Heart right ventricle (tissue), 16 donors: Measurements from ENCODE around the gene H6PD. TPM values are rescaled to one million over a fixed set of nuclear protein-coding genes. Genes with fewer than 3 reads are reported as not detected.
"Not testable (repeated sequence)": the region's sequence is repeated elsewhere in the genome, so short reads cannot be mapped to it uniquely, and the experiment has no call there.

ENCODE experiments used
- ATAC-seq, 8 donors: fragments of 200-7000 bp; cut with Tn5 transposase; one replicate each; pipeline ENCODE4 v1.9.1; 2020; ENCODE audit warnings: mild to moderate bottlenecking in 8 of 8, moderate library complexity in 8 of 8, moderate number of reproducible peaks in 1 of 8
- DNase-seq, 2 donors: peaks; one replicate each; pipeline ENCODE4 v3.0.0-alpha.2; 2020
- H3K27ac ChIP-seq, 10 donors: fragments of 200-600 bp; sonication (generic) in 2 of 10; one replicate each; pipeline versions ENCODE4 v1.5.0 to v1.8.0; 2020 to 2022; ENCODE audit warnings: mild to moderate bottlenecking in 3 of 10
- H3K27me3 ChIP-seq, 7 donors: fragments of 200-600 bp; one replicate each; pipeline ENCODE4 v1.8.0; 2021 to 2022; ENCODE audit warnings: mild to moderate bottlenecking in 2 of 7
- H3K36me3 ChIP-seq, 9 donors: fragments of 200-600 bp; sonication (generic) in 1 of 9; one replicate each; pipeline versions ENCODE4 v1.5.0 to v1.8.0; 2020 to 2022; ENCODE audit warnings: mild to moderate bottlenecking in 2 of 9
- H3K4me1 ChIP-seq, 9 donors: fragments of 200-600 bp; sonication (generic) in 1 of 9; one replicate each; pipeline versions ENCODE4 v1.5.0 to v1.8.0; 2020 to 2022; ENCODE audit warnings: mild to moderate bottlenecking in 4 of 9
- H3K4me3 ChIP-seq, 10 donors: fragments of 200-600 bp; sonication (generic) in 2 of 10; one replicate each; pipeline versions ENCODE4 v1.5.0 to v1.8.0; 2020 to 2022; ENCODE audit warnings: mild to moderate bottlenecking in 7 of 10, moderate library complexity in 2 of 10
- H3K9me3 ChIP-seq, 11 donors: fragments of 200-600 bp in 10 of 11; sonication (generic) in 2 of 11; one replicate each; pipeline versions ENCODE4 v1.5.0 to v1.8.0; 2013 to 2022; ENCODE audit warnings: mild to moderate bottlenecking in 2 of 11, control low read depth in 1 of 11, moderate library complexity in 1 of 11
- WGBS, 2 donors: extraction: QIAGEN DNeasy Blood & Tissue Kit; methylation state at CpG; one replicate each; pipeline ENCODE4 v1.1.7; 2013; ENCODE audit warnings: inconsistent platforms in 1 of 2; 5-methylcytosine and 5-hydroxymethylcytosine counted together
- intact Hi-C, 10 donors: fragments of 100-400 bp; cut with DNase I; formaldehyde crosslinking; loops; one replicate each; pipeline versions ENCODE4 v1.11.1 to v1.14.2; 2022
- polyA plus RNA-seq, 2 donors: library from polyadenylated mRNA; stranded (reverse); fragments of 200-250 nt; gene quantifications; one replicate each; pipeline ENCODE4 v1.2.3, GENCODE V29; 2013
- total RNA-seq, 10 donors: library from RNA; stranded (reverse); fragmentation: NEBNext Ultra II Directional in 3 of 10; extraction: Animal tissue kit (Norgen Biotek cat#: 25700) in 3 of 10; gene quantifications; one replicate each; pipeline versions ENCODE4 v1.2.1 to v1.2.4, GENCODE V29; 2021 to 2023
- TF ChIP-seq, protein P1 (sequence below), 9 donors: fragments of 200-600 bp; sonication (generic) in 2 of 9; IDR thresholded peaks; one replicate each; pipeline versions ENCODE4 v1.5.0 to v1.8.0; 2021 to 2022; ENCODE audit warnings: antibody characterized with exemption in 9 of 9, mild to moderate bottlenecking in 5 of 9, moderate library complexity in 1 of 9
- donor health status: Arrhythmogenic right ventricular cardiomyopathy.
- donor health status: ischemic (EF 13 %, LVEDD 7.1; RV severe dilation, severe dysfunction).
- donor health status: healthy with polysubstance abuse.
- donor health status: DM: no; HTN: yes; CAD: no.
- donor health status: DM: no; HTN: no; CAD: no.
- donor health status: ischemic (EF 25% LVEDD 6.9; RV normal size, moderate dysfunction).
- donor health status: ischemic (EF 25% LVEDD 5.7; RV mildly dilated, moderate dysfunction).
- donor health status: healthy.
- donor health status: DM: yes; HTN: yes; CAD: no.
- donor health status: Ischemic cardiomyopathy.
- donor health status: ischemic (EF 35%, LVEDD 5.7; RV mildly dilated, moderate dysfunction).
- donor health status: nonischemic (EF 11% LVEDD 7.7; RV severe dilation, severe dysfunction).
- donor health status: DM: yes; HTN: yes; CAD: no.
- donor health status: PGD.
- donor health status: ischemic (EF 29% LVEDD 5.4; RV normal size, mild dysfunction).
- donor health status: nonischemic (EF 23%, LVEDD 6.1; RV moderate dilation, normal function).

The H6PD gene
- total and polyA plus RNA-seq, 12 donors = 5.7 to 45.0 (median 28.4) TPM

DNA sequence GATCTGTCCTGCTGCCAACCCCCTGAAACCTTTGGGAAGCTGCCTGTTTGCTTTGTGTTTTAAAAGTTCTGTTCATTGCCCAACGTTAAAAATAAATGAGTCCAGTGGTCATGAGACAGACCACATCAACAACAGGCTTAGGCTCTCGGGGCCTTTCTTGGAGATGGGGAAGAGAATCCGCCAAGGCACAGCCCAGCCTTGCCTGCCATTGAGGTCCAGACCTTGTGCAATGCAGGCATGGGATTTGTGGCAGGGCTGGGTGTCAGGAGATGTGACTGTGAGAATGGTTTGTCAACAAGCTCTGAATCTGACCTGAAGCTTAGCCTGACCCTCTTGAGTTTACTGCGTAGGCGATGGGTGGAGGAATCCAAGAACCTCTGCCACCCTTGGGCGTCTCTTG is 62.3 kb downstream of the H6PD start:
- Histone ChIP-seq H3K4me1 (peaks cover 6 to 49% (median 27%) of the 10 kb centered on the region in 9 donors), H3K36me3 (no peaks in the 10 kb centered on the region), H3K9me3 (no peaks in the 10 kb centered on the region), H3K4me3 (no peak overlapping the region), H3K27ac (no peak overlapping the region), H3K27me3 (peaks cover 0 to 8% (median 0%) of the 10 kb centered on the region in 7 donors)
- intact Hi-C loops = loop anchor here in 2 of 10 donors (5.0 to 10.0 kb wide), 2 partner anchors 35 to 278 kb away; no protein-coding TSS in a partner anchor
- 89 to 92% methylated on average over 6 of the region's 6 CpGs for WGBS, 2 donors
- DNase-seq (no peak), ATAC-seq (no peak)
- TF ChIP-seq, protein P1, sequence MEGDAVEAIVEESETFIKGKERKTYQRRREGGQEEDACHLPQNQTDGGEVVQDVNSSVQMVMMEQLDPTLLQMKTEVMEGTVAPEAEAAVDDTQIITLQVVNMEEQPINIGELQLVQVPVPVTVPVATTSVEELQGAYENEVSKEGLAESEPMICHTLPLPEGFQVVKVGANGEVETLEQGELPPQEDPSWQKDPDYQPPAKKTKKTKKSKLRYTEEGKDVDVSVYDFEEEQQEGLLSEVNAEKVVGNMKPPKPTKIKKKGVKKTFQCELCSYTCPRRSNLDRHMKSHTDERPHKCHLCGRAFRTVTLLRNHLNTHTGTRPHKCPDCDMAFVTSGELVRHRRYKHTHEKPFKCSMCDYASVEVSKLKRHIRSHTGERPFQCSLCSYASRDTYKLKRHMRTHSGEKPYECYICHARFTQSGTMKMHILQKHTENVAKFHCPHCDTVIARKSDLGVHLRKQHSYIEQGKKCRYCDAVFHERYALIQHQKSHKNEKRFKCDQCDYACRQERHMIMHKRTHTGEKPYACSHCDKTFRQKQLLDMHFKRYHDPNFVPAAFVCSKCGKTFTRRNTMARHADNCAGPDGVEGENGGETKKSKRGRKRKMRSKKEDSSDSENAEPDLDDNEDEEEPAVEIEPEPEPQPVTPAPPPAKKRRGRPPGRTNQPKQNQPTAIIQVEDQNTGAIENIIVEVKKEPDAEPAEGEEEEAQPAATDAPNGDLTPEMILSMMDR (IDR thresholded peaks at IDR 0.05) = no peak

DNA sequence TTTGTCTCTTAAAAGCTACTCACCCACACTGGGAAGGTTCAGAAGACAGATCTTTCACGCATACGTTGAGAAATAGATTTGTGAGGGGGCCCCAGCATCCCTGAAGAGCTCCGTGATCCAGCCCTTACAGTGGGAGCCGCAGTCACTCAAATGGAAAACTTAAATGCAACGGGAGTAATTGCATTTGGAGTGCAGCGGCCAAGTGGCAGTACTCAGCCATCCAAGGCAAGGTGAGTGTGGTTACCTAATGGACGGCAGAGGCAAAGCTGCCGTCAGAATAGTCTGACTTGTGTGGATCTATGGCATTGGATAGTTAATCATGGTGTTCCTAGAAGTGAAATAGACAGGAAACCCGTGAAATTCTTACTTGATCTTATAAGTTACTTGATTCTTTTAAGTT is 63.3 kb downstream of the H6PD start:
- no peaks in the 10 kb centered on the region for H3K9me3 ChIP-seq
- H3K27ac ChIP-seq = no peak overlapping the region
- no peak for DNase-seq
- 61 to 94% methylated on average over 9 of the region's 9 CpGs for WGBS, 2 donors
- no peaks in the 10 kb centered on the region for H3K36me3 ChIP-seq
- no peak for ATAC-seq
- intact Hi-C loops = loop anchor here in 2 of 10 donors (5.0 to 10.0 kb wide), 2 partner anchors 34 to 277 kb away; no protein-coding TSS in a partner anchor
- TF ChIP-seq, protein P1 (IDR thresholded peaks at IDR 0.05) = no peak
- H3K4me3 ChIP-seq = no peak overlapping the region
- H3K4me1 ChIP-seq = peaks cover 7 to 53% (median 31%) of the 10 kb centered on the region in 9 donors
- H3K27me3 ChIP-seq = peaks cover 0 to 8% (median 0%) of the 10 kb centered on the region in 7 donors

DNA sequence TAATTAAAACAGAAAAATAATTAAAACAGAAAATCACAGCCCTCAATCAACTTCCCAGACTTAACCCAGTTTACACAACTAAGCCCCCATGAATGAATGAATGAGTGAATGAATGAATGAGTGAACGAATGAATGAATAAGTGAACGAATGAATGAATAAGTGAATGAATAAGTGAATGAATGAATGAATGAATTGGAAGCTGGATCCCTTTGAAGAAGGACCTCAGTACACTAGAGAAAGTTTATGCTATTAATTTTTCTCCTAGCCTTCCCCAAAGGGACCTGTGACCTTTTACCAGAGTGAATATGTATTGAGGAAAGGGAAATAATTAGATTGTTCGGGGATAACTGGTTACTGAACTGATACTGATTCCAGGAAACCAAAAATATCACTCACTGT is 63.7 kb downstream of the H6PD start:
- Histone ChIP-seq H3K27ac (no peak overlapping the region), H3K4me3 (no peak overlapping the region), H3K27me3 (peaks cover 0 to 8% (median 0%) of the 10 kb centered on the region in 7 donors), H3K9me3 (no peaks in the 10 kb centered on the region), H3K36me3 (no peaks in the 10 kb centered on the region), H3K4me1 (peaks cover 12 to 58% (median 36%) of the 10 kb centered on the region in 9 donors)
- TF ChIP-seq, protein P1 (IDR thresholded peaks at IDR 0.05) = no peak
- DNase-seq = no peak
- intact Hi-C loops = loop anchor here in 2 of 10 donors (5.0 to 10.0 kb wide), 2 partner anchors 34 to 277 kb away; no protein-coding TSS in a partner anchor
- 0 to 67% methylated on average over 3 of the region's 3 CpGs for WGBS, 2 donors
- no peak for ATAC-seq

DNA sequence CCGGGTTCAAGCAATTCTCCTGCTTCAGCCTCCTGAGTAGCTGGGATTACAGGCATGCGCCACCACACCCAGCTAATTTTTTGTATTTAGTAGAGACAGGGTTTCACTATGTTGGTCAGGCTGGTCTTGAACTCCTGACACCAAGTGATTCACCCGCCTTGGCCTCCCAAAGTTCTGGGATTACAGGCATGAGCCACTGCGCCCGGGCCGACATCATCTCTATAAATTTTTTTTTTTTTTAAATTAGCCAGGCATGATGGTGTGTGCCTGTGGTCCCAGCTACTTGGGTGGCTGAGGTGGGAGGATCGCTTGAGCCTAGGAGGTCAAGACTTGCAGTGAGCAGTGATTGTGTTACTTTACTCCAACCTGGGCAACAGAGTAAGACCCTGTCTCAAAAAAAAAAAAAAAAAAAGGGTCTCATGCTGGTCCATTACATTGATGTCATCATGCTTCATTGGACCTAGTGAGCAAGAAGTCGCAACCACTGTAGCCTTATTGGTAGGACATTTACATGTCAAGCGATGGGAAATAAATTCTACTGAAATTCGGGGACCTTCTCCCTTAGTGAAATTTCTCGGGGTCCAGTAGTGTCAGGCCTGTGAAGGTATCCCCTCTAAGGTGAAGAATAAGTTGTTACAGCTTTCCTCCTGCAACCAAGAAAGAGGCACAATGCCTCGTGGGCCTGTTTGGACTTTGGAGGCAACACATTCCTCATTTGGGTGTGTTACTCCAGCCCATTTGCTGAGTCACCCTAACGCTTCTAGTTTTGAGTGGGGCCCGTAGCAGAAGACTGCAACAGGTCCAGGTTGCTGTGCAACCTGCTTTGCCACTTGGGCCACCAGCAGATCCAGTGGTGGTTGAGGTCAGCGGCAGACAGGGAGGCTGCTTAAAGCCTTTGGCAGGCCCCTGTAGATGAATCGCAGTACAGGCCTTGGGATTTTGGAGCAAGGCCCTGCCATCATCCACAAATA is 65.3 kb downstream of the H6PD start:
- not testable (repeated sequence) for H3K36me3 ChIP-seq, DNase-seq, H3K9me3 ChIP-seq, H3K27ac ChIP-seq, ATAC-seq, H3K27me3 ChIP-seq, H3K4me3 ChIP-seq
- H3K4me1 ChIP-seq = peaks cover 9 to 57% (median 37%) of the 10 kb centered on the region in 9 donors
- 85 to 92% methylated on average over 15 of the region's 16 CpGs for WGBS, 2 donors
- intact Hi-C loops = loop anchor here in 3 of 10 donors (5.0 to 10.0 kb wide), 3 partner anchors 32 to 275 kb away; no protein-coding TSS in a partner anchor
